Measurements from ENCODE around the gene IRS1. TPM values are rescaled to one million over a fixed set of nuclear protein-coding genes. Genes with fewer than 3 reads are reported as not detected.

IRS1 gene
- total and polyA plus RNA-seq, 8 donors: 3.2 to 12.7 (median 5.5) TPM

- intact Hi-C loops (cut with DNase I): no loop called here
- ATAC-seq: peak in 3 of 4 donors; percentile 34 to 59 (median 39)
These were observed 109.1 kb downstream of the IRS1 start for GRCh38 chr2:226690461-226691024.

GRCh38 chr2:226687641-226688253, 111.9 kb downstream of the IRS1 start:
- H3K4me1 ChIP-seq: peaks cover 0 to 3% (median 0%) of the 10 kb centered on the region in 3 donors
- H3K27ac ChIP-seq: no peak overlapping the region
- WGBS, 2 donors: 91 to 100% methylated on average over 2 of the region's 2 CpGs
- H3K27me3 ChIP-seq: no peaks in the 10 kb centered on the region
- no peak for TF ChIP-seq CTCF (IDR thresholded peaks at IDR 0.05)
- DNase-seq: no peak
- no peak for ATAC-seq
- H3K36me3 ChIP-seq: no peaks in the 10 kb centered on the region
- intact Hi-C loops (cut with DNase I): no loop called here
- H3K4me3 ChIP-seq: no peak overlapping the region
- no peaks in the 10 kb centered on the region for H3K9me3 ChIP-seq
- no peak for FAIRE-seq

More at GRCh38 chr2:226690461-226691024, 109.1 kb downstream of the IRS1 start:
- WGBS, 2 donors: 39 to 51% methylated on average over 4 of the region's 4 CpGs
- H3K36me3 ChIP-seq: no peaks in the 10 kb centered on the region
- no peak for TF ChIP-seq CTCF (IDR thresholded peaks at IDR 0.05)
- H3K27me3 ChIP-seq: no peaks in the 10 kb centered on the region
- FAIRE-seq (no peak), DNase-seq (no peak)
- H3K27ac ChIP-seq: no peak overlapping the region
- no peaks in the 10 kb centered on the region for H3K9me3 ChIP-seq
- no peak overlapping the region for H3K4me3 ChIP-seq
- H3K4me1 ChIP-seq: peaks cover 0 to 3% (median 0%) of the 10 kb centered on the region in 3 donors

- no peaks in the 10 kb centered on the region for H3K4me1 ChIP-seq
- TF ChIP-seq CTCF (IDR thresholded peaks at IDR 0.05): no peak
- FAIRE-seq (no peak), DNase-seq (no peak), ATAC-seq (no peak)
- intact Hi-C loops (cut with DNase I): no loop called here
- no peaks in the 10 kb centered on the region for H3K9me3 ChIP-seq
- no peaks in the 10 kb centered on the region for H3K27me3 ChIP-seq
- no peak overlapping the region for H3K4me3 ChIP-seq
- H3K27ac ChIP-seq: no peak overlapping the region
- H3K36me3 ChIP-seq: no peaks in the 10 kb centered on the region
- 59 to 66% methylated on average over 4 of the region's 4 CpGs for WGBS, 2 donors
These were observed 115.1 kb downstream of the IRS1 start for GRCh38 chr2:226684563-226684959.

GRCh38 chr2:226683944-226684562, 115.6 kb downstream of the IRS1 start:
- no peaks in the 10 kb centered on the region for H3K4me1 ChIP-seq
- WGBS, 2 donors: 89 to 100% methylated on average over 1 of the region's 1 CpG
- no peak overlapping the region for H3K4me3 ChIP-seq
- no peak for DNase-seq
- TF ChIP-seq CTCF (IDR thresholded peaks at IDR 0.05): no peak
- no peaks in the 10 kb centered on the region for H3K36me3 ChIP-seq
- no peaks in the 10 kb centered on the region for H3K9me3 ChIP-seq
- H3K27me3 ChIP-seq: no peaks in the 10 kb centered on the region
- intact Hi-C loops (cut with DNase I): no loop called here
- FAIRE-seq: no peak
- H3K27ac ChIP-seq: no peak overlapping the region
- no peak for ATAC-seq

GRCh38 chr2:226683196-226683595, 116.4 kb downstream of the IRS1 start:
- H3K36me3 ChIP-seq: no peaks in the 10 kb centered on the region
- H3K27me3 ChIP-seq: no peaks in the 10 kb centered on the region
- no peak overlapping the region for H3K4me3 ChIP-seq
- no peak overlapping the region for H3K27ac ChIP-seq
- no peaks in the 10 kb centered on the region for H3K4me1 ChIP-seq
- no peaks in the 10 kb centered on the region for H3K9me3 ChIP-seq
- DNase-seq (no peak), ATAC-seq (no peak), FAIRE-seq (no peak)
- 94 to 99% methylated on average over 2 of the region's 2 CpGs for WGBS, 2 donors
- intact Hi-C loops (cut with DNase I): no loop called here
- TF ChIP-seq CTCF (IDR thresholded peaks at IDR 0.05): no peak

Measured in pancreas (tissue), 10 donors.